GM12892 (cell line): Measurements from ENCODE around the gene CDK5.

ENCODE experiments used
- DNase-seq: peaks from one replicate; pipeline ENCODE4 v3.0.0; 2011; ENCODE audit not compliant: insufficient read length
- FAIRE-seq: peaks from 2 replicates; lab custom pipeline; 2011; peaks lifted over from hg19 to GRCh38; lab: Jason Lieb, UNC
- POLR2A ChIP-seq: IDR thresholded peaks from 2 replicates; pipeline ENCODE4 v1.6.1; 2011; ENCODE audit warnings: low read depth, low read length, control low read depth
- POLR2AphosphoS5 ChIP-seq: IDR thresholded peaks from 2 replicates; pipeline ENCODE4 v1.6.1; 2011; ENCODE audit warnings: low read depth, low read length, control low read depth
- TAF1 ChIP-seq: IDR thresholded peaks from 2 replicates; pipeline ENCODE4 v1.6.1; 2011; ENCODE audit warnings: low read depth, mild to moderate bottlenecking, control low read depth, low read length, borderline replicate concordance

Gene CDK5

DNA sequence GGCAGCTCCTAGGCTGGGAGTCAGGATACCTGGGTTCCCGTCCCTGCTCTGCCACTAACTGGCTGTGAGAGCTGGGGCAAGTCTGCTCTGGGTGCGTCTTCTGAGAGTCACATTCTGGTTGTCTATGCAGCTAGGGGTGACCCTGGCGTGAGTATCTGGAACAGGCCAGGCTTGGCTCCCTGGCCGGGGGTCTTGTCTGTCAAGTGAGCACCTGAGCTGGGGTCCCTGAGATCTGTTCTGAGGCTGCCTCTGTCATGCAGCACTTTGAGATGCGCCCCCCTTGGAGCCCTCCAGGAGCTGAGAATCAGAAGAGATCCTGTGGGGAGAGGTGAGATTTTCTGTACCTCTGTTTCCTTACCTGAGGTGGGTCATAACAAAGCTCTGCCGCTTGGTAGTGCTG lies 36.1 kb upstream of the CDK5 start:
- TF ChIP-seq TAF1 (no peak), POLR2AphosphoS5 (no peak), POLR2A (no peak)
- DNase-seq: no peak
- no peak for FAIRE-seq

GRCh38 chr7:151091988-151092387 lies 34.3 kb upstream of the CDK5 start:
- FAIRE-seq: no peak
- no peak for DNase-seq
- TF ChIP-seq POLR2A: no peak
- no peak for TF ChIP-seq POLR2AphosphoS5
- no peak for TF ChIP-seq TAF1

DNA sequence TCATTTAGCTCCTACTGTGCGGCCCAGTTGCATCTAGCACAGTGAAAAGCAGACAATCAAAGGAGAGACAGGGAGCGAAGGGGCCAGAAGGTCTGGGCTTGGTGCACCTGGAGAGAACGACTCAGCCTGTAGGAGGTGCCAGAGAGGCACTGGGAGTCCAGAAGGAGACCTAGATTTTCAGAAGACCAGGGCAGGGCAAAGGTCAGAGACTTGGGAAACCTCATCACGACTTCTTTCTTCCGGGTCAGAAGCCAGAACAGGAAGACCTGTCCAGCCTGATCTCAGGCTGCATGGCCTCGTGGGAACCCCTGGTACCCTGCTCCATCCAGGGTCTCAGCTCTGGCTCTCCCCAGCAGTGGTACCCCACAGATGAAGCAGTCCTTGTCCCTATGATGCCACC lies 33.7 kb upstream of the CDK5 start:
- TF ChIP-seq POLR2AphosphoS5 (no peak), TAF1 (no peak)
- DNase-seq: no peak
- FAIRE-seq: no peak

GRCh38 chr7:151091003-151091402 lies 33.3 kb upstream of the CDK5 start:
- no peak for FAIRE-seq
- TF ChIP-seq POLR2AphosphoS5 (no peak), POLR2A (no peak), TAF1 (no peak)
- DNase-seq: no peak

- no peak for DNase-seq
- FAIRE-seq: no peak
- no peak for TF ChIP-seq TAF1
- TF ChIP-seq POLR2A: no peak
- TF ChIP-seq POLR2AphosphoS5: no peak
Measured at GRCh38 chr7:151089893-151090730, 32.4 kb upstream of the CDK5 start.

DNA sequence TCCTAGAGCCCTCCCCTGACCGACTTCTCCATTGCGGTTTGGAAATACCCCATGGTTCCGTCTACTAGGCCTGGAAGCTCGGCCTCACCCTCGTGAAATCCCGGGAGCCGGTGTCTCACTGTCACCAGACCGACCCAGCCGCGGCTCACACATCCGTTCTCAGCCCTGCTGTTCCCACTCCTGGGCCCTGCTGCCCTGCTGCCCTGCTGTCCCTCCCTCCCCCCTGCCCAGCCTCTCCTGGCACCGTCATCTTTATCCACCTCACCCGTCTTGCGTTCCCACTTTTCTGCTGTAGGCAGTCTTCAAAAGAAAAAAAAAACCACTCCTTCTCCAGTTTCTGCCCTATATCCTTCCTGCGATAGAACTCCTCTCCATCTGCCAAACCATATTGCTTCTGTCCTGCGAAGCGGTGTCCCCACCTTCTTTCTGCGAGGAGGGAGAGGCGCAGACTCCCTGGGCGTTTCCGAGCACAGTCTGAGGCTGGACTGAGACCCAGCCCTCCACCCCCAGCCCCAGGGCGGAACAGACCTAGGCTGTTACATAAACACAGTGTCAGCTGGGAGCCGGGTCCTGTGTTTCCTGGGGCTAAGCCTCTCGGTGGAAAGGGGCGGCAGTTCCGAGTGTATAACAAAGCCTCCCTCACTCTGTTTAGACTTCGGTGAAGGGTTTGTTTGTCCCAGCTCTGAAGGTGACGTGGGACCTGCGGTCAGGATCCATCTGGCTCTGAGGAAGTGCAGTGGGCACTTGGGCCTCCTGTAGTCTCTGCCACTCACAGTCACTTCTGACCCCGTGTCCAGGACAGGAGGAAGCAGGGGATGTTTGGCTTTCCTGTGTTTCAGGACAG lies 31.4 kb upstream of the CDK5 start:
- FAIRE-seq (no peak), DNase-seq (no peak)
- no peak for TF ChIP-seq POLR2A
- TF ChIP-seq POLR2AphosphoS5: no peak
- no peak for TF ChIP-seq TAF1

DNA sequence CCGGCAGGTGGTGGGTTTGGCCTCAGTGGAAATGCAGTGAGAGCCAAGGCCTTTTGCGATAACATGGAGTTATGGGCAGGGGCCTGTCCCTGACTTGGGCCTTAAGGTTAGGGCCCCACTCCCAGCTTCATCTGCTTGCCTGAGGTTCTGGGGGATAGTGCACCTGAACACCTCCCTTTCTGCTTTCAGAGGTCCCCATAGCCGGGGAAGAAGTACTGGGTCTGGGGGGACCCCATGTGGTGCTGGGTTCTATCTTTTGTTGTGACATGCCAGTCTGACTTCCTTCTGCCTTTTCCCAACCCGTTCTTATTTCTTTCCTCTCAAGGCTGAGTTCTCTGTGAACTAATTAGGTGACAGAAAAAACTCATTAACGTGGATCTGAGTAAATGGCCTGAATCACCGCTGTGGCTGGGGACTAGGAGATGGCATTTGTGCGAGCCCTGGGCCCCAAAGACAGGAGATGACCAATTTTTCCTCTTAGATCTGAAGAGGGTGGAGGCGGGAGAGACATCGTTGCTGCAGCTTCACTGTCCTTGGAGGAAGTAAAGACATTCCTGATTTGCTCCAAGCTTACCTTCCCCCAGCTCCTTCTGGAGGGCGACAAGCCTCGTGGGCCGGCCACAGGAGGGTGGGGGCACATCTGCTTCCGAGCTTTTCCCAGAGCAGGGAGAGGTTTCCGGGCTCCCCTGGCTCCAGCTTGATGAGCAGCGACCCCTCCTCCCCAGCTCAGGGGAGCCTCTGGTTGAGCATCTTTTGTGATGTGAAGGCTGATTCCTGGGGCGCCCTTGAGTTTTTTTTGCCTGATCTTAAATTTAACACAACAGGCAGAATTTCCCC lies 30.5 kb upstream of the CDK5 start:
- FAIRE-seq: no peak
- TF ChIP-seq POLR2A (no peak), POLR2AphosphoS5 (no peak), TAF1 (no peak)
- DNase-seq: no peak

- no peak for DNase-seq
- FAIRE-seq: peak; percentile 38
- TF ChIP-seq POLR2A (no peak; the same call in 1 of the 2 replicates), POLR2AphosphoS5 (no peak), TAF1 (no peak)
Measured at GRCh38 chr7:151087245-151088018, 29.7 kb upstream of the CDK5 start.

DNA sequence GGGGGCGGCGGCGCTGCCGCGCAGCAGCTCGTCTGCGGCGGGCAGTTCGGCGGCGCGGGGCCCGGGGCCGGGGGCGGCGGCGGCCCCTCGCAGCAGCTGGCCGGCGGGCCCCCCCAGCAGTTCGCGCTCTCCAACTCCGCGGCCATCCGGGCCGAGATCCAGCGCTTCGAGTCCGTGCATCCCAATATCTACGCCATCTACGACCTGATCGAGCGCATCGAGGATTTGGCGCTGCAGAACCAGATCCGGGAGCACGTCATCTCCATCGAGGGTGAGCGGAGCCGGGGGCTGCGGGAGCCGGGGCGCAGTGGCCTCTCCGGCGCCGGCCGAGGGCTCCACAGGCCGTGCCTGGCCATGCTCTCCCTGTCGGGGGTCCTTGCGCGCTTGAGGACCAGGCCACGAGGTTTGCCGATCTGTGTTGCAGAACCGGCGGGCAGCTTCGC lies 29.1 kb upstream of the CDK5 start:
- DNase-seq (no peak), FAIRE-seq (no peak)
- TF ChIP-seq POLR2AphosphoS5 (no peak), TAF1 (no peak), POLR2A (no peak)

DNA sequence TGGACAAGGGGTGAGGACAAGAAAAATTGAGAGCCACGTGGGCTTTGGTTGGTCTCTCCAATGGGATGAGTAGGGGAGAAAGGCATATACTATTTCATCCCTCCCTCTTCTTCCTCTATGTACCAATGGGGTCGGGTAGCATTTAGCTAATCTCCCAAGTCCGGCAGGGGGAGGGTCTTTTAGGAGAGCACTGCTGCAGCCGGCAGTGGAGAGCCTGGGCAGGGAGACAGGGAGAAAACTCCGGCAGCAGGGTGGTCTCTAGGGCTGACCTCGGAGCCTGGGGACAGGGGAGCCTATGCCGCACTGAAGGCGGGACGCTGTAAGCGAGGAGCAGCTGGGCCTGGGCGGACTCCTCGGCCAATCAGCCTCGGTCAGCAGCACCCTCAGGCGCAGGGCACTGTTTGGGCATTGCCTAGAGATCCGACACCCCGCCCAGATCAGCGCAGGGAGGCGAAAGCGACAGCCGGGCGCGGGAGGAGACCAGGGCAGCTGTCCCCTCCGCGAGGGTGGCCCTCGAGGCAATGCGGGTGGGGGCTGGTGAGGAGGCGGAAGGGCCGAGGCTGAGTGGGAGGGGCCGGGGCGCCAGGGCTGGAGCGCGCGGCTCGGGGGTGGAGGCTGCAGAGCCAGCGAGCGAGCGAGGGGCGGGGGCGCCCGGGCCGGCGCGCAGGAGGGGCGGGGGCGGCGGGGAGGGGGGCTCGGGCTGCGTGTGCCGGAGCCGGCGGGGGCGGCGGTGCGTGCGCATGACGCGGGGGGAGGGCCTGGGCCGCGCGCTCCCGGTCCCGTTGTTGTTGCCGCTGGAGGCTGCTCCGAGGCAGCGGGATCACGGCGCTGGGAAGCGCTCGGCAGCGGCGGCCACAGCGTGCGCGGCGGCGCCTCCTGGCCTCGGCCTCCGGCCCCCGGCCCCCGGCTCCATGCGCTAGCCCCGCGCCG lies 28.3 kb upstream of the CDK5 start, which contains the start of gene AGAP3:
AGAP3 (plus strand) TSS at position 785 of the 930 bp plus-strand sequence. CDS start 267 bp downstream, outside the sequence.
- DNase-seq (peak; percentile 87), FAIRE-seq (peak; percentile 56)
- peak; percentile 60; the same call in 1 of the 2 replicates for TF ChIP-seq POLR2A
- TF ChIP-seq POLR2AphosphoS5: no peak
